Osteocyte (in vitro differentiated cells): Measurements from ENCODE around the gene DENND2A. TPM values are rescaled to one million over a fixed set of nuclear protein-coding genes. Genes with fewer than 3 reads are reported as not detected.
"Not testable (repeated sequence)": the region's sequence is repeated elsewhere in the genome, so short reads cannot be mapped to it uniquely, and the experiment has no call there.

Experiments used
- DNase-seq: peaks from one replicate; pipeline ENCODE4 v3.0.0; 2021; ENCODE audit warnings: mixed read lengths; ENCODE audit not compliant: unreplicated experiment; ENCODE audit errors: extremely low spot score
- H3K27ac Mint-ChIP-seq: one replicate; pipeline ENCODE4 v1.8.0; 2021; ENCODE audit warnings: mild to moderate bottlenecking, mixed read lengths; ENCODE audit not compliant: unreplicated experiment
- H3K27me3 Mint-ChIP-seq: one replicate; pipeline ENCODE4 v1.8.0; 2021; ENCODE audit warnings: mixed read lengths; ENCODE audit not compliant: unreplicated experiment
- H3K36me3 Mint-ChIP-seq: one replicate; pipeline ENCODE4 v1.8.0; 2021; ENCODE audit warnings: mixed read lengths; ENCODE audit not compliant: unreplicated experiment
- H3K4me1 Mint-ChIP-seq: one replicate; pipeline ENCODE4 v1.8.0; 2021; ENCODE audit warnings: mixed read lengths; ENCODE audit not compliant: unreplicated experiment
- H3K4me3 Mint-ChIP-seq: one replicate; pipeline ENCODE4 v1.8.0; 2021; ENCODE audit warnings: mild to moderate bottlenecking, moderate library complexity, mixed read lengths; ENCODE audit not compliant: unreplicated experiment
- H3K9me3 Mint-ChIP-seq: one replicate; pipeline ENCODE4 v1.8.0; 2021; ENCODE audit warnings: mixed read lengths; ENCODE audit not compliant: unreplicated experiment
- total RNA-seq: library from RNA; stranded (reverse); gene quantifications from 2 replicates; pipeline ENCODE4 v1.2.1, GENCODE V29; 2021
- TF ChIP-seq, protein P1 (sequence below): fragments of 200-600 bp; sonication (generic); IDR thresholded peaks from 2 replicates; pipeline ENCODE4 v1.5.0; 2021; ENCODE audit warnings: antibody characterized with exemption, mild to moderate bottlenecking, moderate library complexity

The DENND2A gene
- total RNA-seq, 1 donor from 2014 or later = 53.3 TPM

DNA sequence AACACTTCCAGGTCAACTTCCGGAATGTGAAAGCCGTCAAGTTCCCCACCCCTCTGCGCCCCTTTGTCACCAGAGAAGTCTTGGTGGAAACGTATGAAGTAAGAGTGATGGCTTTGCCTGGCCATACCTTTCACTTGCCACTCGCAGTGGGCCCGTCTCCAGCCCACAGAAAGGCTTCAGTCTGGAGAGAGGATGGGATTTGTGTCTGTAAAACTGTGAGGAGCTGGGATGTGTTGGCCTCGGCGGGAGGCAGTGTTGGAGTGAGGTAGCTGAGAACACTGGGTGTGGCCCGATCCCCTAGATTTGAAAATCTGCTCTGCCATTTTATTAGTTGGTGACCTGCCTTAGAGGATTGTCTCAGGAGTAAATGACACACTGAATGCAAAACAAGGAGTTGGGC, 38.6 kb upstream of the DENND2A start:
- no peak overlapping the region for H3K4me3 Mint-ChIP-seq
- no peak for DNase-seq

DNA sequence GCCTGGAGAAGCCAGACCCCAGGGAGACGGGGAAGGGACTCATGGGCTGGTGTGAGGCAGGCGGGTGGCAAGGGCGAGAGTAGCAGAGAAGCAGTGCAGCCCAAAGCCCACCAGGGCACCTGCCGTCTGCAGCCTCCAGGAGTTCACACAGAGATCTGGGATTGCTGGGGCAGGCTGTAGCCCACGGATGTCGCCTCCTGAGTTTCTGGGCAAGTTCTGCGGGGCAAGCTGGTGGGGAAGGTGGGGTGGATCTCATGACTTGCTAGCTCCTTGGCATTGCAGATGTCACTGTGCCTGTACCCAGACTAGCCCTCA, 38.2 kb upstream of the DENND2A start:
- Mint-ChIP-seq H3K9me3 (no peaks in the 10 kb centered on the region), H3K27me3 (no peaks in the 10 kb centered on the region), H3K4me3 (no peak overlapping the region), H3K4me1 (peaks cover 24% of the 10 kb centered on the region), H3K36me3 (peaks cover 29% of the 10 kb centered on the region), H3K27ac (no peak overlapping the region)
- TF ChIP-seq, protein P1, sequence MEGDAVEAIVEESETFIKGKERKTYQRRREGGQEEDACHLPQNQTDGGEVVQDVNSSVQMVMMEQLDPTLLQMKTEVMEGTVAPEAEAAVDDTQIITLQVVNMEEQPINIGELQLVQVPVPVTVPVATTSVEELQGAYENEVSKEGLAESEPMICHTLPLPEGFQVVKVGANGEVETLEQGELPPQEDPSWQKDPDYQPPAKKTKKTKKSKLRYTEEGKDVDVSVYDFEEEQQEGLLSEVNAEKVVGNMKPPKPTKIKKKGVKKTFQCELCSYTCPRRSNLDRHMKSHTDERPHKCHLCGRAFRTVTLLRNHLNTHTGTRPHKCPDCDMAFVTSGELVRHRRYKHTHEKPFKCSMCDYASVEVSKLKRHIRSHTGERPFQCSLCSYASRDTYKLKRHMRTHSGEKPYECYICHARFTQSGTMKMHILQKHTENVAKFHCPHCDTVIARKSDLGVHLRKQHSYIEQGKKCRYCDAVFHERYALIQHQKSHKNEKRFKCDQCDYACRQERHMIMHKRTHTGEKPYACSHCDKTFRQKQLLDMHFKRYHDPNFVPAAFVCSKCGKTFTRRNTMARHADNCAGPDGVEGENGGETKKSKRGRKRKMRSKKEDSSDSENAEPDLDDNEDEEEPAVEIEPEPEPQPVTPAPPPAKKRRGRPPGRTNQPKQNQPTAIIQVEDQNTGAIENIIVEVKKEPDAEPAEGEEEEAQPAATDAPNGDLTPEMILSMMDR = no peak
- DNase-seq = no peak

More for the DNA sequence above, 38.6 kb upstream of the DENND2A start:
- TF ChIP-seq, protein P1 = no peak
- Mint-ChIP-seq H3K4me1 (peaks cover 20% of the 10 kb centered on the region), H3K9me3 (no peaks in the 10 kb centered on the region), H3K27ac (no peak overlapping the region), H3K36me3 (peaks cover 31% of the 10 kb centered on the region), H3K27me3 (no peaks in the 10 kb centered on the region)

DNA sequence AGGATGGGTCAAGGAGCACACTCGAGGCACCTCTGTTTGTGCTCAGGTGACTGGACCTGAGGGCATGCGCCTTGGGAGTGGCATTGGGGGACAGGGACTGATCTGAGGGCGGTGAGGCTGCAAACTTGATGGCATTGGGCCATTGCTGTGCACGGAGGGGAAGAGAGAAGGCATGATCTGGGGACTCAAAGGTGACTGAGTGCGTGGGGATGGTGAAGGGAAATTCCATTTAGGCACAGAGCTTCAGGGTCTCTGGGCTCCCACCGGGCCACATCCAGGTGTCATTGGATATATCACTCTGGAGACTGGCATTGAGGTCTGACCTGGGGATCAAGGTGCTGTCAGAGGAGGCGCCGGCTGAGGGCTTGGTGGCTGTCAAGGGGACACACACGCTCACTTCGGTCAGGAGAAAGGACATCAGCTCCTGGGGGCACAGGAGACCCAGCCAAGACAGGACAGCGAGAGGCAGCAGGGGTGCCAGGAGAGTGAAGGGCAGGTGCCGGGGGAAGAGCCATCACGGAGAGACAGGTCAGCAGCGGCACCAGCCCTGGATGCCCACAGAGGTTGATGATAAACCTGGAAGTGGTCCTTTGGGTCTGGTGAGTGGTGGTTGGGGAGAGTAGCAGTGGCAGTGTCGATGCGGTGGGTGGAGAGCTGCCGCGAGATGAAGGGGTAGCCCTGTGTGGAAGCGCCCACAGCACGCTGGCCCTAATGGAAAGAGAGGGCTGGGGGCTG, 37.6 kb upstream of the DENND2A start:
- peaks cover 23% of the 10 kb centered on the region for H3K4me1 Mint-ChIP-seq
- no peak for DNase-seq
- no peak overlapping the region for H3K27ac Mint-ChIP-seq
- no peaks in the 10 kb centered on the region for H3K27me3 Mint-ChIP-seq
- H3K9me3 Mint-ChIP-seq = no peaks in the 10 kb centered on the region
- TF ChIP-seq, protein P1 = no peak
- no peak overlapping the region for H3K4me3 Mint-ChIP-seq
- H3K36me3 Mint-ChIP-seq = peaks cover 26% of the 10 kb centered on the region

DNA sequence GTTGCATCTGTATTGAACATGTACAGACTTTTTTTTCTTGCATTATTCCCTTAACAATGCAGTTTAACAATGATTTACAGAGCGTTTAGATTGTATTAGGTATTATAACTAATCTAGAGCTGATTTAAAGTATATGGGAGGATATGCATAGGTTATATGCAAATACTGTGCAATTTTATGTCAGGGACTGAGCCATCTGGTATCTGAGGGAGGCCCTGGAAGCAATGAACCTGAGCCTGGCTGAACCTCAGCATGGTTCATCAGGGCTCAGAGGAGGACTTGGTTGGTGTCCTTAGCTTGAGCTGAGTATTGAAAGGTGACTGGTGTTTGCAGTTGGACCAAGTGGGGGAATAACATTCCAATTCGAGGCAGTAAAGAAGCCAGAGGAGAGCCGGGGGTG, 36.9 kb upstream of the DENND2A start:
- DNase-seq = no peak
- Mint-ChIP-seq H3K27me3 (no peaks in the 10 kb centered on the region), H3K36me3 (peaks cover 26% of the 10 kb centered on the region), H3K4me1 (peaks cover 24% of the 10 kb centered on the region), H3K4me3 (no peak overlapping the region), H3K27ac (no peak overlapping the region), H3K9me3 (no peaks in the 10 kb centered on the region)
- TF ChIP-seq, protein P1 = no peak

DNA sequence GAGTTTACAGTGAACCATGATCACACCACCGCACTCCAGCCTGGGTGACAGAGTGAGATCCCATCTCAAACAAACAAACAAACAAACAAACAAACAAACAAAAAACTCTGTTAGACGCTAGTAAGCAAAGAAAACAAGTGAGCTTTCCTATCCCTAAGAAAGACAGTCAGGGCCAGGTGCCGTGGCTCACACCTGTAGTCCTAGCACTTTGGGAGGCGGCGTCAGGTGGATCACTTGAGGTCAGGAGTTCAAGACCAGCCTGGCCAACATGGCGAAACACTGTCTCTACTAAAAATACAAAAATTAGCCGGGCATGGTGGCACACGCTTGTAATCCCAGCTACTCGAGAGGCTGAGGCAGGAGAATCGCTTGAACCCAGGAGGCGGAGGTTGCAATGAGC, 36.3 kb upstream of the DENND2A start:
- not testable (repeated sequence) for H3K27ac Mint-ChIP-seq, H3K27me3 Mint-ChIP-seq, H3K9me3 Mint-ChIP-seq, H3K4me3 Mint-ChIP-seq, DNase-seq
- peaks cover 26% of the 10 kb centered on the region for H3K36me3 Mint-ChIP-seq
- peaks cover 30% of the 10 kb centered on the region for H3K4me1 Mint-ChIP-seq

DNA sequence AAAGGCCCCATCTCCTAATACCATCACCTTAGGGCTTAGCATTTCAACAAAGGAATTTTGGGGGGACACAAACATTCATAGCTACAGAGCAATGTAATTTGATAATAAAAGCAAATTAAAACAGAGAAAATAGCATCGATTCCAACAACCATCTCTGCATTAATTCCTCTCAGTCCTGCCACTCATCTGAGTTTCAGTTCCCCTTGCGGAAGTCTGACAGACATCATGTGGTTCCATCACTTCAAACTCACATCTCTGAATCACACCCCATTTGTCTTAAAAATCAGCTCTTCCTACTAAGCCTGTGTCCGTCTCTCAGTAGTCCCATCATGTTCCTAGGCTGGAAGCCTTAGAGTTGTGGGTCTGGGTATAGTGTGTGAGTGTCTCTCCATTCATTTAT, 35.7 kb upstream of the DENND2A start:
- Mint-ChIP-seq H3K9me3 (no peaks in the 10 kb centered on the region), H3K4me1 (peaks cover 30% of the 10 kb centered on the region), H3K27me3 (no peaks in the 10 kb centered on the region), H3K36me3 (peaks cover 26% of the 10 kb centered on the region), H3K4me3 (no peak overlapping the region), H3K27ac (peak overlapping the region; percentile 54)
- TF ChIP-seq, protein P1 = no peak
- no peak for DNase-seq
